ENCODE data around the gene ZNF629. TPM values are rescaled to one million over a fixed set of nuclear protein-coding genes. Genes with fewer than 3 reads are reported as not detected.

ZNF629 gene
- total RNA-seq, 2 donors from 2014 or later = 0.28 to 0.48 TPM

DNA sequence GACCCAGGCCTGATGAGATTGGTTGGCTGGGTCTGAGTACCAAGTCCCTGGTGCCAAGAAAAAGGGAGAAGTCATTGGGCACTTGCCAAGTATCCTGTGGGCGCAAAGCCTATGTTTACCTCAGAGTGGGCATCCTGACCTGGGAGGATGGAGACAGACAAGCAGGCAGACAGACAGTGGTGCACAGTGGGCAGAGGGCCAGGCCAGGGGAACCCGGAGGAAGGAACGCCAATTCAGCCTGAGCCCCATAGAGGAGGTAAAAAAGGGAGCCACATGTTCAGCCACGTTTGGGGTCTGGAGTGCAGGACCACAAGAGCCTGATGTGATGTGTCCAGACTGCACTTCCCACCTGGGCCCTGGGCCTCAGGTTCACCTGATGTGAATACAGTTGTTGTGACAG, 33.4 kb downstream of the ZNF629 start:
- Mint-ChIP-seq H3K36me3 (ENCODE audit: low read depth) (peaks cover 72% of the 10 kb centered on the region), H3K4me1 (peaks cover 7% of the 10 kb centered on the region), H3K4me3 (no peak overlapping the region), H3K27me3 (no peaks in the 10 kb centered on the region), H3K27ac (no peak overlapping the region), H3K9me3 (no peaks in the 10 kb centered on the region)
- no peak for ATAC-seq (replicated peaks)

GRCh38 chr16:30750876-30751465, 36.0 kb downstream of the ZNF629 start:
- ATAC-seq (replicated peaks) = no peak
- Mint-ChIP-seq H3K27me3 (no peaks in the 10 kb centered on the region), H3K27ac (peak overlapping the region; percentile 56), H3K9me3 (no peaks in the 10 kb centered on the region), H3K4me3 (no peak overlapping the region), H3K36me3 (ENCODE audit: low read depth) (peaks cover 69% of the 10 kb centered on the region), H3K4me1 (peaks cover 12% of the 10 kb centered on the region)

DNA sequence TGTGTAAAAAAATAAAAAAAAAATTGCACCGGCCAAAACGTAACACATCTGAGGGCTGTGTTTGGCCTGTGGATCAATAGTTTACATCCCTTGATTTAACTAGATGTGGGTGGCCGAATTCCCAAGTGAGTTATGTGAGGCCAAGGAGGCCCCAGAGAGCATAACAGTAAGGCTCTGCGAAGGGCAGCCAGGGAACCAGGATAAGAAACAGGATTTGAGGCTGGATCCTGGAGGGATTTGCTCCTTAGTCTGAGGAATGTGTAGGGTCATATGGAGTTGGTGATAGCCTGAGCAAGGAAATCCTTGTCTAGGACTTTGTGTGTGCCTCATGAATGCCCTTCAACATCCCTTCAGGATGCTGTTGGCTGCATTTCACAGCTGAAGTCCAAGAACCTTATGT, 36.8 kb downstream of the ZNF629 start:
- no peaks in the 10 kb centered on the region for H3K27me3 Mint-ChIP-seq
- peak overlapping the region; percentile 82 for H3K4me3 Mint-ChIP-seq
- H3K4me1 Mint-ChIP-seq = peaks cover 12% of the 10 kb centered on the region
- no peak for ATAC-seq (replicated peaks)
- H3K36me3 Mint-ChIP-seq (ENCODE audit: low read depth) = peaks cover 64% of the 10 kb centered on the region
- no peaks in the 10 kb centered on the region for H3K9me3 Mint-ChIP-seq
- H3K27ac Mint-ChIP-seq = peak overlapping the region; percentile 91

GRCh38 chr16:30748634-30749445, 38.2 kb downstream of the ZNF629 start:
- peaks cover 12% of the 10 kb centered on the region for H3K4me1 Mint-ChIP-seq
- peaks cover 65% of the 10 kb centered on the region for H3K36me3 Mint-ChIP-seq (ENCODE audit: low read depth)
- H3K4me3 Mint-ChIP-seq = peak overlapping the region; percentile 82
- ATAC-seq (replicated peaks) = peak; percentile 20
- no peaks in the 10 kb centered on the region for H3K27me3 Mint-ChIP-seq
- no peaks in the 10 kb centered on the region for H3K9me3 Mint-ChIP-seq
- peak overlapping the region; percentile 91 for H3K27ac Mint-ChIP-seq

DNA sequence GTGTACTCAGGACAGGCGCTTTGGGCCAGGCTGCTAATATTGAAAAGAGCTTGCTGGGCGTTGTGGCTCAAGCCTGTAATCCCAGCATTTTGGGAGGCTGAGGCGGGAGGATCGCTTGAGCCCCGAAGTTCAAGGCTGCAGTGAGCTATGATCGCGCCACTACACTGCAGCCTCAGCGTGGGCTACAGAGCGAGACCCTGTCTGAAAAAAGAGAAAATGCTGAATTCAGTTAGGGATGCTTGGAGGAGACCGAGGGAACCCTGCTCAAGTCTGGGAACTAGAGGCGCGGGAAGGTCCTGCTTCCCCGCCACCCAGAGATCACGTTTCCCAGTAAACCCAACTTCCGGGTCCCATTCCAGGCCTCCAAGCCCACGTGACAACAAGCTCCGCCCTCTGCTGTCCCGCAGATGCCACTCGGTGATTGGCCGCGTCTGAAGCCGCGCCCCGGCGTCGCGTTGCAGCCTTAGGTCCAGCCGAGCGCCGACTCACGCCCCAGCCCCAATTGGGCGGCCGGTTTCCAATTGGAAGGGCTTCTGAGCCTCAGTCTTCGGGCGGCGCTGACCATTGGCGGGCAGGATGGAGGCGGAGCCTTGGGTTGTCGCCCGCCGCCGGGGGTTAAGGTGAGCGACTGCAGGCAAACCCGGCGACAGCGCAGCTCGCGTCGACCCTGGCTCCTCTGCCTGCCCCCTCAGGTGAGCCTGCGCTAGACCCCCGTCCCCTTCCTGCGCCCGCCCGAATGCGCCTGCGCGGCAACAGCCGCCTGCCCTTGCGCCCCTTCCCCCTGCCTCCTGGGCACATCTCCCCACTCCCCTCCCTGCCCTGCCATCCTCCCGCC, 39.0 kb downstream of the ZNF629 start, which contains the start of gene PHKG2:
PHKG2 (plus strand) TSS at position 627 of the 835 bp plus-strand sequence. CDS start 396 bp downstream, outside the sequence.
- H3K9me3 Mint-ChIP-seq = no peaks in the 10 kb centered on the region
- peaks cover 65% of the 10 kb centered on the region for H3K36me3 Mint-ChIP-seq (ENCODE audit: low read depth)
- no peaks in the 10 kb centered on the region for H3K27me3 Mint-ChIP-seq
- peak; percentile 99 for ATAC-seq (replicated peaks)
- peak within 1 kb of the TSS; percentile 82 for H3K4me3 Mint-ChIP-seq
- peak within 1 kb of the TSS; percentile 91 for H3K27ac Mint-ChIP-seq
- peaks cover 12% of the 10 kb centered on the region for H3K4me1 Mint-ChIP-seq

DNA sequence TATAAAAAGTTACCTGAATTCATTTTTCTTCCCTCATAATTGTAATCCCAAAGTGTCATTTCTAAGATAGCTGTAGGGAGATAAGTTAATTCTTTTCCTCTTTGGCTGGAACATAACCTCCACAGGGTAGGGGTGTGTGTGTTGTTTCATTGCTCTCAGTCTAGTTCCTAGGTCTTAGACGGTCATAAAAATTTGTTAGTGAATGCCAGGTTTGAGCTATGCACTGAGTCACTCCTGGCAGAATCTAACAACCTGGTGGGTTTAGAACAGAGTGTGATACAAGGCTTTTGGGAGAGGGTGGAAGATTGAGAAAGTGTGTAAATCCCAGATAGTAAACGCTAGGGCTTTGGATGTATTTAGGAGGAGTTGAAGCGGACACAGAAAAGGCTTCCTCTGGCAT, 39.7 kb downstream of the ZNF629 start:
- peaks cover 12% of the 10 kb centered on the region for H3K4me1 Mint-ChIP-seq
- no peaks in the 10 kb centered on the region for H3K27me3 Mint-ChIP-seq
- H3K4me3 Mint-ChIP-seq = peak overlapping the region; percentile 82
- no peak for ATAC-seq (replicated peaks)
- H3K27ac Mint-ChIP-seq = peak overlapping the region; percentile 91
- H3K9me3 Mint-ChIP-seq = no peaks in the 10 kb centered on the region
- H3K36me3 Mint-ChIP-seq (ENCODE audit: low read depth) = peaks cover 62% of the 10 kb centered on the region

DNA sequence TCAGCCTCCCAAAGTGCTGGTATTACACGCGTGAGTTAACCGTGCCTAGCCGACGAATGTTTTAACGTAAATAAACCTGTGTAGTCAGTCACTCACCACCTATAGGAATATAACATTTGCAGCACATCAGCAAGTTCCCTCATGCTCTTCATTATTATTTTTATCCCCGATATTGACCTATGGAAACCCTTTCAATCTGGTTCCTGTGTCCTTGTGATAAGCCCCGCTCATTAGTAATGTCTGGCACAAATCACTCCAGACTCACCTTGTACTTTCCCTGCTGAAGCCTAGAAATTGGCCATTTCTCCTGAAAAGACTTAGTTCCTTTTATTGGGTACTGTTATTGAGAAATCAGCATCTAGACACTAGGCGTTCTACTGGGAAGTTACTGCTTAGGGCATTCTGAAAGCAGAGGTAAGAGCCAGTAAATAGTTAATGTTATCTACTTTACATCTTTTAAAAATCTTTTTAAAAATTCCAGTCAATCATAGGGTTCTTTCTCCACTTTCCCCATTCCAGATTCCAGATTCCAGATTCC, 40.3 kb downstream of the ZNF629 start:
- H3K36me3 Mint-ChIP-seq (ENCODE audit: low read depth) = peaks cover 63% of the 10 kb centered on the region
- peak overlapping the region; percentile 82 for H3K4me3 Mint-ChIP-seq

GRCh38 chr16:30745082-30745481, 41.9 kb downstream of the ZNF629 start:
- no peak for ATAC-seq (replicated peaks)
- peaks cover 67% of the 10 kb centered on the region for H3K36me3 Mint-ChIP-seq (ENCODE audit: low read depth)

More for the DNA sequence above, 40.3 kb downstream of the ZNF629 start:
- Mint-ChIP-seq H3K27ac (peak overlapping the region; percentile 91), H3K9me3 (no peaks in the 10 kb centered on the region), H3K4me1 (peaks cover 12% of the 10 kb centered on the region), H3K27me3 (no peaks in the 10 kb centered on the region)
- ATAC-seq (replicated peaks) = no peak

DNA sequence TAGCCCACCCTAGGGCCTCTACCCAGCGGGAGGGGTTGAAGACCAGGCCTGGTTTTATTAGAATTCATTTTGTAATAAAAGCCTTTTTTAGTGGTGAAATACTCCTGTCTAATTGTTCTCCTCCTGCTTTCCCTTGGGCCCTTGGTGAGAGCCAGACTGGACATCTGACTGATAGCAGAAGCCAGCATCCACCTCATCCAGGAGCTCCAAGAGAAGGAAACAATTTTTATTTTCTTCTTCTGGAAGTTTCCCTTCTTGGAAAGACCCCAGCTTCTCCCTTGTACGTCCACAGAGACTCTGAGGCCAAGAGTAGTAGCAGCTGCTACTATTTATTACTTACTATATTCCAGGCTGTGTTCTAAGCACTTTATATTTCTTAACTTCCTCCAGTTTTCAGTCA, 42.8 kb downstream of the ZNF629 start:
- H3K27me3 Mint-ChIP-seq = no peaks in the 10 kb centered on the region
- H3K27ac Mint-ChIP-seq = no peak overlapping the region
- no peaks in the 10 kb centered on the region for H3K9me3 Mint-ChIP-seq
- H3K36me3 Mint-ChIP-seq (ENCODE audit: low read depth) = peaks cover 64% of the 10 kb centered on the region
- ATAC-seq (replicated peaks) = no peak
- no peak overlapping the region for H3K4me3 Mint-ChIP-seq
- H3K4me1 Mint-ChIP-seq = peaks cover 21% of the 10 kb centered on the region

More at GRCh38 chr16:30745082-30745481, 41.9 kb downstream of the ZNF629 start:
- Mint-ChIP-seq H3K27me3 (no peaks in the 10 kb centered on the region), H3K4me3 (no peak overlapping the region), H3K9me3 (no peaks in the 10 kb centered on the region), H3K4me1 (peaks cover 27% of the 10 kb centered on the region), H3K27ac (peak overlapping the region; percentile 34)

DNA sequence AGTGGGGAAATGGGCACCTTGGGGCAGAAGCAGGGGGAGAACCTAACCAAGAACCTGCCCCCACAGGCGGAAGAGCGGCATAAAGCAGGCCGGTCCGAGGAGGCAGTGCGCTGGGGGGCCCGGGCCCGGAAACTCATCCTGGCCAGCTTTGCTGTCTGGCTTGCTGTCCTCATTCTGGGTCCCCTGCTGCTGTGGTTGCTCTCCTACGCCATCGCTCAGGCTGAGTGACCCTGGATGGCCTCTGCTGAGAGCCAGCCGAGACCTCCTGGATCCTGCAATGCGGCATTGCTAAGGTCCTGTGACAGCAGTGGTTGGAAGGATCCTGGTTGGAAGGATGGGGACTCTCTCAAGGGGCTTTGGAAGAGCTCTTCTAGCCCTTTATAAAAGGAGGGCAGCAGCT, 43.3 kb downstream of the ZNF629 start:
- Mint-ChIP-seq H3K4me3 (no peak overlapping the region), H3K36me3 (ENCODE audit: low read depth) (peaks cover 66% of the 10 kb centered on the region), H3K27me3 (no peaks in the 10 kb centered on the region), H3K27ac (peak overlapping the region; percentile 30), H3K9me3 (no peaks in the 10 kb centered on the region), H3K4me1 (peaks cover 21% of the 10 kb centered on the region)
- ATAC-seq (replicated peaks) = no peak

DNA sequence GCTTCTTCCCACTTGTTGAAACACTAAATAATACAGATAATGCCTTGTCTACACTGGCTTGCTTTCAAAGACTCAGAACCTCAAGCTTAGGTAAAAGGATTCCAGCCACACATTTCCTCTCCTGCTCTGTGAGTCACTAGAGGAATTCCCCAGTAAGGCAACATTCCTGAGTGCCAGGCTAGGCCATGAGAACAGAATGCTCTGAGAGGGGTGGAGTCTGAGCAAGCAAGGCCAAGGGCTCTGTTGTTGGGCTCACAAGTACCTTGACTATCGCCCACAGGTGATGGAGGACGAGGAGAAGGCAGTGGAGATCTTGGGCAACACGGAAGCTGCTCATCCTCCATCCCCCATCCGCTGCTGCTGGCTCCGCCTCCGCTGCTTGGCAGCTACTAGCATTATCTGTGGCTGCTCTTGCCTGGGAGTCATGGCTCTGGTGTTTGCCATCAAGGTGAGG, 45.5 kb downstream of the ZNF629 start:
- H3K27me3 Mint-ChIP-seq = no peaks in the 10 kb centered on the region
- peaks cover 80% of the 10 kb centered on the region for H3K36me3 Mint-ChIP-seq (ENCODE audit: low read depth)
- no peak overlapping the region for H3K4me3 Mint-ChIP-seq
- no peaks in the 10 kb centered on the region for H3K9me3 Mint-ChIP-seq
- peaks cover 16% of the 10 kb centered on the region for H3K4me1 Mint-ChIP-seq
- no peak for ATAC-seq (replicated peaks)
- peak overlapping the region; percentile 75 for H3K27ac Mint-ChIP-seq

- H3K27ac Mint-ChIP-seq = peak overlapping the region; percentile 75
- peaks cover 16% of the 10 kb centered on the region for H3K4me1 Mint-ChIP-seq
- peak overlapping the region; percentile 7 for H3K4me3 Mint-ChIP-seq
- peaks cover 89% of the 10 kb centered on the region for H3K36me3 Mint-ChIP-seq (ENCODE audit: low read depth)
- H3K27me3 Mint-ChIP-seq = no peaks in the 10 kb centered on the region
- ATAC-seq (replicated peaks) = peak; percentile 92
- H3K9me3 Mint-ChIP-seq = no peaks in the 10 kb centered on the region
Observed at GRCh38 chr16:30740364-30741251, 46.4 kb downstream of the ZNF629 start.
